Measurements from ENCODE around the gene KCTD16.

DNA sequence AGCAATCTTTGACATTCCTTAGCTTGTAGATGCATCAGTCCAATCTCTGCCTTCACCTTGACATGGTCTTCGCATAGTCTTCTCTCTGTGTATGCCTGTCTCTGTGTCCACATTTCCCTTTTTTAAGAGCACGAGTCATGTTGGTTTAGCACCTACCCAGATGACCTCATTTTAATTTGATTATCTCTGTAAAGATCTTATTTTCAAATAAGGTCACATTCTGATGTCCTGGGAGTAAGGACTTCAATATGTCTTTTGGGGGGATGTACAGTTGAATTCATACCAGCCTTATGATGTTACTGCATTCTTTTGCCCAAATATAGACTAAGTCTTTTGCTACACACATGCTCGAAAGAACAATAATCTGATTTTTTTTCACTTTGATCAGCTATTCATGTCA lies 6.9 kb downstream of the KCTD16 start:
- TF ChIP-seq, protein P1, sequence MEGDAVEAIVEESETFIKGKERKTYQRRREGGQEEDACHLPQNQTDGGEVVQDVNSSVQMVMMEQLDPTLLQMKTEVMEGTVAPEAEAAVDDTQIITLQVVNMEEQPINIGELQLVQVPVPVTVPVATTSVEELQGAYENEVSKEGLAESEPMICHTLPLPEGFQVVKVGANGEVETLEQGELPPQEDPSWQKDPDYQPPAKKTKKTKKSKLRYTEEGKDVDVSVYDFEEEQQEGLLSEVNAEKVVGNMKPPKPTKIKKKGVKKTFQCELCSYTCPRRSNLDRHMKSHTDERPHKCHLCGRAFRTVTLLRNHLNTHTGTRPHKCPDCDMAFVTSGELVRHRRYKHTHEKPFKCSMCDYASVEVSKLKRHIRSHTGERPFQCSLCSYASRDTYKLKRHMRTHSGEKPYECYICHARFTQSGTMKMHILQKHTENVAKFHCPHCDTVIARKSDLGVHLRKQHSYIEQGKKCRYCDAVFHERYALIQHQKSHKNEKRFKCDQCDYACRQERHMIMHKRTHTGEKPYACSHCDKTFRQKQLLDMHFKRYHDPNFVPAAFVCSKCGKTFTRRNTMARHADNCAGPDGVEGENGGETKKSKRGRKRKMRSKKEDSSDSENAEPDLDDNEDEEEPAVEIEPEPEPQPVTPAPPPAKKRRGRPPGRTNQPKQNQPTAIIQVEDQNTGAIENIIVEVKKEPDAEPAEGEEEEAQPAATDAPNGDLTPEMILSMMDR (IDR thresholded peaks at IDR 0.05), result no peak
- no peak for TF ChIP-seq ZFX (IDR thresholded peaks at IDR 0.05; ENCODE audit: borderline replicate concordance)
